Measurements from ENCODE around the gene RPL35.

The RPL35 gene

DNA sequence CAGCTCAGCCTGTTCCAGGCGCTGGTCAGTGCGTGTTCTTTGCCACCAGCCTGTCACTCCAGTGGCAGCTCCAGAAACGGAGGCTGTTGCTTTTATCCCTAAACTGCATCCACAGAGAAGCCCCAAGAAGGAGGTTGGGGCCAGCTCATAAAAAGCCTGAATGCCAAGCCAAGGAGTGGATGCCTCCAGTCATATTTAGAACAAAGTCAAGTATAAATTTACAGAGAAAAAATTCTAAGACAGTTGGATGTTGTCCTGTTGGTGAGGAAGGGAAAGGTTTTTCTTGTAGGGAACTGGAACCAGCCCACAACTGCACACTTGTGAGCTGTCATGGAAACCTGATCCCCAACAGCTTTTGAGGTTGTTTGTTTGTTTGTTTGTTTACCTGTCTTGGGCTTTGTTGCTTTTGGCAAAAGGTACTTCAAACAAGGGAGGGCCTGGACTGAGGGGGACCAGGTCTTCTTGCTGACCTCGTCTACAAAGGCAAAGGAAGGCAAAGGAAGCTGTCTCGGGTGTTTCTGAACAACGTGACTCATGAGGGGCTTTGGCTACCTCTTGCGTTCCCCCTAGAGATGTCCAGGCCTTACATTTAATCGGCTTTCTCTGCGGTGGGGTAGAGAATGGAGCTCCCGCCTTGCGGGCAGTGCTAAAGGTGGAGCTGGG lies 48.1 kb downstream of the RPL35 start:
- ATAC-seq (replicated peaks) (no peak), DNase-seq (no peak)
- Mint-ChIP-seq H3K9me3 (no peaks in the 10 kb centered on the region), H3K36me3 (ENCODE audit: insufficient read depth) (no peaks in the 10 kb centered on the region), H3K4me3 (no peak overlapping the region), H3K27ac (no peak overlapping the region), H3K27me3 (peaks cover under 1 to 42% of the 10 kb centered on the region in 2 donors), H3K4me1 (ENCODE audit: low read depth in 2 of 2) (no peaks in the 10 kb centered on the region)

DNA sequence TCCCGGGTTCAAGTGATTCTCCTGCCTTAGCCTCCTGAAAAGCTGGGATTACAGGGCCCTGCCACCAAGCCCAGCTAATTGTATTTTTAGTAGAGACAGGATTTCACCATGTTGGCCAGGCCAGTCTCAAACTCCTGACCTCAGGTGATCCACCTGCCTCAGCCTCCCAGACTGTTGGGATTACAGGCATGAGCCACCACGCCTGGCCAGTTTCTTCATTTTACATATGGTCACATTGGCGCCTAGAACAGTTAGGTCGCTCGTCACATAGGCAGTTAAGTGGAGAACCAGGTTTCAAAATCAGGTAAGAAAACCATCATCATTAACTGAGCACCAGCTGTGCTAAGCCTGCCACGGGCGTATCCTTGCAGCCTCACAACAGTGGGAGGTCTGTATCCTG lies 48.7 kb downstream of the RPL35 start:
- DNase-seq = no peak
- Mint-ChIP-seq H3K36me3 (ENCODE audit: insufficient read depth) (no peaks in the 10 kb centered on the region), H3K27me3 (peaks cover 7 to 42% of the 10 kb centered on the region in 2 donors), H3K4me1 (ENCODE audit: low read depth in 2 of 2) (no peaks in the 10 kb centered on the region), H3K9me3 (no peaks in the 10 kb centered on the region), H3K4me3 (no peak overlapping the region), H3K27ac (no peak overlapping the region)
- ATAC-seq (replicated peaks) = no peak

DNA sequence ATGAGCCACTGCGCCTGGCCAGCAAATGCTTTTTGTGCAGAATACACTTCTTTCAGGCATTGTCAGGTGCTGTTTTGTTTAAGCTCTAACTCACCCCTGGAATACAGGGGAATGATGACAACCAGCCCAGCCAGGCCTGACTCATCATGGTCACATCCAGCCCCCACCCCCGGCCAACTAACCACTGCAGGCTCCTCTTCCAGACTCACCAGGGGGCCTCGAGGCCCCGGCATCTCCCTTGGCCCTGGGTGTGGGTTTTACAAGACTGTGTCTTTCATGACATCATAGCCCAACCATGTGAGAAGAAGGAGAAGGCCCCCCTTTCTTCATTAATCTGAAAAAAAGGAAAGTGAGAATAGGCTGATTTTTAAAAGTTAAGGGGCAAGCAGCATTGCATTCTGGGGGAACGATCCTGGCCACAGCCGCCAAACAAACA lies 49.3 kb downstream of the RPL35 start:
- peaks cover 10 to 42% of the 10 kb centered on the region in 2 donors for H3K27me3 Mint-ChIP-seq
- no peaks in the 10 kb centered on the region for H3K9me3 Mint-ChIP-seq
- DNase-seq = no peak
- H3K36me3 Mint-ChIP-seq (ENCODE audit: insufficient read depth) = no peaks in the 10 kb centered on the region
- no peak overlapping the region for H3K27ac Mint-ChIP-seq
- ATAC-seq (replicated peaks) = no peak
- no peaks in the 10 kb centered on the region for H3K4me1 Mint-ChIP-seq (ENCODE audit: low read depth in 2 of 2)
- no peak overlapping the region for H3K4me3 Mint-ChIP-seq

DNA sequence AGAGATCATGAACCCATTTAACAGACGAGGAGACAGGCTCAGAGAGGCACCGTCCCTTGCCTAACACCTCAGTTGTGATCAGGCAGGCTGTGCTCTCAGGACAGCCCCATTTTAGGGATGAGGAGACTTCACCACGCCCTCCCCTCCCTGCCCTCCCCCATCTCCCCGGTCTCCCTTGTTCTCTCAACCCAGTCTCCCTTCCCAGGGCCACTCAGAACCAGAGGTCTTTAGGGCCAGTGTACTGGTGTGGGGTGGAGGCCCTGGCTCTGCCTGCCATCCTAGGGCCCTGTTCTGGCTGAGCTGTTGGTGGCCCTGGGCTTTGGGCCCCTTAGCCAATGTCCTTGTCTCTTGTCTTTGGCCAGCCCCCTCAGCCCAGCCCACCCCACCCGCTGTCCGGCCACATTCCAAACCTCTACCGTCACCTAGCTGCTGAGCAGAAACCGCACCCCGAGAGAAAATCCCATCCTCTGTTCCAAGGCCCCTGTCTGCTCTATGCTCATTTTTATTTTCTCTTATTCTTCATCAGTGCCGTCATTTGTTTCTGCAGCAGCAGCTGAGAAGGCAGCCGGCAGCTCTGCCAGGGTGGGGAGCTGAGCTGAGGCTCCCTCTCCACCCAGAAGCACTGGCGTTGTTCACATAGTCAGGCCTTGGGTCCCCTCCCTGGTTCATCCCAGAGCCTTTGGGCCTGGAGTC lies 50.9 kb downstream of the RPL35 start:
- Mint-ChIP-seq H3K27ac (no peak overlapping the region), H3K36me3 (ENCODE audit: insufficient read depth) (no peaks in the 10 kb centered on the region), H3K4me1 (ENCODE audit: low read depth in 2 of 2) (no peaks in the 10 kb centered on the region), H3K27me3 (peaks cover 13 to 32% of the 10 kb centered on the region in 2 donors), H3K9me3 (no peaks in the 10 kb centered on the region), H3K4me3 (no peak overlapping the region)
- ATAC-seq (replicated peaks) (no peak), DNase-seq (no peak)

DNA sequence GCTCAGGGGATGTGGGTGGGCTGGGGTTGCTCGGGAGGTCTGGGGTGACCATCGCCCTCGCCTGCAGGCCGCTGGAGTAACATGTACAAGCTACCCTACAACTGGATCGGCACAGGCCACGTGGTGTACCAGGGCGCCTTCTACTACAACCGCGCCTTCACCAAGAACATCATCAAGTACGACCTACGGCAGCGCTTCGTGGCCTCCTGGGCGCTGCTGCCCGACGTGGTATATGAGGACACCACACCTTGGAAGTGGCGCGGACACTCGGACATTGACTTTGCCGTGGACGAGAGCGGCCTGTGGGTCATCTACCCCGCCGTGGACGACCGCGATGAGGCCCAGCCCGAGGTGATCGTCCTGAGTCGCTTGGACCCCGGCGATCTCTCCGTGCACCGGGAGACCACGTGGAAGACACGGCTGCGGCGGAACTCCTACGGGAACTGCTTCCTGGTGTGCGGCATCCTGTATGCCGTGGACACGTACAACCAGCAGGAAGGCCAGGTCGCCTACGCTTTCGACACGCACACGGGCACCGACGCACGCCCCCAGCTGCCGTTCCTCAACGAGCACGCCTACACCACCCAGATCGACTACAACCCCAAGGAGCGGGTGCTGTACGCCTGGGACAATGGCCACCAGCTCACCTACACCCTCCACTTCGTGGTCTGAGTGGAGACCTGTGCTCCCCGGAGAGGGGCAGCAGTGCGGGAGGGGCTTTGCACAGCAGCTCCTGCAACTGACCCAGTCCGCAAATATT lies 51.8 kb downstream of the RPL35 start:
- peaks cover 13 to 26% of the 10 kb centered on the region in 2 donors for H3K27me3 Mint-ChIP-seq
- H3K27ac Mint-ChIP-seq = no peak overlapping the region
- no peaks in the 10 kb centered on the region for H3K4me1 Mint-ChIP-seq (ENCODE audit: low read depth in 2 of 2)
- no peaks in the 10 kb centered on the region for H3K9me3 Mint-ChIP-seq
- H3K36me3 Mint-ChIP-seq (ENCODE audit: insufficient read depth) = no peaks in the 10 kb centered on the region
- no peak overlapping the region for H3K4me3 Mint-ChIP-seq
- DNase-seq (no peak), ATAC-seq (replicated peaks) (no peak)

DNA sequence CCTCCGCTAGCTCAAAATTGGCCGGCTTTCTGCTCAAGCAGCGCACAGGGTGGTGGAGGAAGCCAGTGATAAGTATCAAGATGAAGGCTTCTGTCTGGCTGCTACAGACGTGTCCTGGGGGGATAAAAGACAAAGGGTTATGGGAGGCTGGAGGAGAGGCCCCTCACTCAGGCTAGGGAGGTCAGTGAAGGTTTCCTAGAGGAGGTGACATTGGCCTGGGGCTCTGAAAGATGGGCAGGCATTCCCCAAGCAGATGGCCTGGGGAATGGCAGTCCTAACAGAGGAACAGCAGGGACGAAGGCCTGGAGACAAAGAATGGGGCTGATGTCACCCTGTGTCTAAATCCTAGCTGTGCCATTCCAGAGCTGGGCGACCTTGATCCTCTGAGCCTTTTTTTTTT lies 52.5 kb downstream of the RPL35 start:
- DNase-seq (no peak), ATAC-seq (replicated peaks) (no peak)
- no peaks in the 10 kb centered on the region for H3K9me3 Mint-ChIP-seq
- no peaks in the 10 kb centered on the region for H3K4me1 Mint-ChIP-seq (ENCODE audit: low read depth in 2 of 2)
- H3K36me3 Mint-ChIP-seq (ENCODE audit: insufficient read depth) = no peaks in the 10 kb centered on the region
- H3K27me3 Mint-ChIP-seq = peaks cover 13 to 23% of the 10 kb centered on the region in 2 donors
- no peak overlapping the region for H3K27ac Mint-ChIP-seq
- H3K4me3 Mint-ChIP-seq = no peak overlapping the region

DNA sequence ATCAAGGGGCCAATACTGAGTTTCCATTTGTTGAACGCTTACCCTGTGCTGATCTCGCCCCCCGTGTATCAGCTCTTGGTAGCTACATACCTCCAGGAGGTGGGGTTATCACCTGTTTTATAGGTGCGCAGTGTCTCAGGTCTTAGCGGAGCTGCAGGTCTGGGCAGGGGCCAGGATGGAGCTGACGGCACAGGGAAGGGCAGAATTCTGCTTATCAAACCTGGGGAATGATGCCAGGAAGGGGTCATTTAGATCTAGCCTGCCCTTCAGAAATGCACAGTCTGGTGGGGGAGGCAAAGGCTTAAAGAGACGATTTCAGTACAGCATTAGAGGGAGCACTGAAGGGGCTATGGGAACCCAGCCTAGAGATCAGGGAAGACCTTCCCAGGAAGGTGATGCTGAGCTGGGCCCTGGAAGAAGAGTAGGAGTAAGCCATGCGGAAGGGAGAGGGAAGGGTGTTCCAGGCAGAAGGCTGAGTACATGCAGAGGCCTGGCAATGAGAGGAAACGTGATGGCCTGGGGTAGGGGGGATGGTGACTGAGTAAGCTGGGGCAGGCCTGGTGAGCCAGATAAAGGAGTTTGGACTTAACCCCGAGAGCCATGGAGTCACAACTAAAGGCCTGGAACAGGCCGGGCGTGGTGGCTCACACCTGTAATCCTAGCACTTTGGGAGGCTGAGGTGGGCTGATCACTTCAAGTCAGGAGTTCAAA lies 53.4 kb downstream of the RPL35 start:
- no peak for ATAC-seq (replicated peaks)
- no peaks in the 10 kb centered on the region for H3K9me3 Mint-ChIP-seq
- H3K27ac Mint-ChIP-seq = no peak overlapping the region
- H3K4me3 Mint-ChIP-seq = no peak overlapping the region
- peaks cover 13 to 20% of the 10 kb centered on the region in 2 donors for H3K27me3 Mint-ChIP-seq
- DNase-seq = no peak
- no peaks in the 10 kb centered on the region for H3K4me1 Mint-ChIP-seq (ENCODE audit: low read depth in 2 of 2)
- H3K36me3 Mint-ChIP-seq (ENCODE audit: insufficient read depth) = no peaks in the 10 kb centered on the region
